Epithelial cell of proximal tubule (primary cell): ENCODE data around the gene XRRA1. TPM values are rescaled to one million over a fixed set of nuclear protein-coding genes. Genes with fewer than 3 reads are reported as not detected.

Experiments used
- DNase-seq: peaks from one replicate; pipeline ENCODE4 v3.0.0-alpha.2; 2011; ENCODE audit warnings: low read depth
- H3K4me3 ChIP-seq: 2 replicates; pipeline ENCODE4 v1.5.1; 2011; ENCODE audit warnings: low read depth, mild to moderate bottlenecking, low read length
- total RNA-seq: library from RNA; depleted of rRNA; stranded (reverse); fragments of >200 nt; gene quantifications from 2 replicates; pipeline ENCODE4 v1.2.3, GENCODE V29; 2015
- TF ChIP-seq, protein P1 (sequence below): conservative IDR thresholded peaks from 2 replicates; pipeline ENCODE4 v1.5.1; 2012; ENCODE audit warnings: low read depth, mild to moderate bottlenecking, low read length

XRRA1 gene
- total RNA-seq, 1 donor from 2014 or later, result 5.1 TPM

DNA sequence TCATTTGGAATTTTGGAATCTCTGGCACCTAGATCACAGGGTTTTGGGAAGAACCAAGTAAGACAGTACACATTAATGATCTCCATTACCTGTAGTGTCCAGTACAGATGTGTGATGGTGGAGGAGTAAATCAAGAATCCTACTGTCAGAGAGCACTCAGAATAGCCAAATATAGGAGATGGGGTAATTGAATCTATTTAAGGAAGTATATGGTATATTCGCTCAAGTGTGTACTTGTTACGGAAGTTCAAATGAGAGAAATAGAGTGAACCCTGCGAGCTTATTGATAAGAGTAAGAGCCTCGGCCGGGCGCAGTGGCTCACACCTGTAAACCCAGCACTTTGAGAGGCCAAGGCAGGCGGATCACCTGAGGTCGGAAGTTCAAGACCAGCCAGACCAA, 2.3 kb upstream of the XRRA1 start:
- no peak overlapping the region for H3K4me3 ChIP-seq
- DNase-seq, result no peak
- TF ChIP-seq, protein P1, sequence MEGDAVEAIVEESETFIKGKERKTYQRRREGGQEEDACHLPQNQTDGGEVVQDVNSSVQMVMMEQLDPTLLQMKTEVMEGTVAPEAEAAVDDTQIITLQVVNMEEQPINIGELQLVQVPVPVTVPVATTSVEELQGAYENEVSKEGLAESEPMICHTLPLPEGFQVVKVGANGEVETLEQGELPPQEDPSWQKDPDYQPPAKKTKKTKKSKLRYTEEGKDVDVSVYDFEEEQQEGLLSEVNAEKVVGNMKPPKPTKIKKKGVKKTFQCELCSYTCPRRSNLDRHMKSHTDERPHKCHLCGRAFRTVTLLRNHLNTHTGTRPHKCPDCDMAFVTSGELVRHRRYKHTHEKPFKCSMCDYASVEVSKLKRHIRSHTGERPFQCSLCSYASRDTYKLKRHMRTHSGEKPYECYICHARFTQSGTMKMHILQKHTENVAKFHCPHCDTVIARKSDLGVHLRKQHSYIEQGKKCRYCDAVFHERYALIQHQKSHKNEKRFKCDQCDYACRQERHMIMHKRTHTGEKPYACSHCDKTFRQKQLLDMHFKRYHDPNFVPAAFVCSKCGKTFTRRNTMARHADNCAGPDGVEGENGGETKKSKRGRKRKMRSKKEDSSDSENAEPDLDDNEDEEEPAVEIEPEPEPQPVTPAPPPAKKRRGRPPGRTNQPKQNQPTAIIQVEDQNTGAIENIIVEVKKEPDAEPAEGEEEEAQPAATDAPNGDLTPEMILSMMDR, result no peak

DNA sequence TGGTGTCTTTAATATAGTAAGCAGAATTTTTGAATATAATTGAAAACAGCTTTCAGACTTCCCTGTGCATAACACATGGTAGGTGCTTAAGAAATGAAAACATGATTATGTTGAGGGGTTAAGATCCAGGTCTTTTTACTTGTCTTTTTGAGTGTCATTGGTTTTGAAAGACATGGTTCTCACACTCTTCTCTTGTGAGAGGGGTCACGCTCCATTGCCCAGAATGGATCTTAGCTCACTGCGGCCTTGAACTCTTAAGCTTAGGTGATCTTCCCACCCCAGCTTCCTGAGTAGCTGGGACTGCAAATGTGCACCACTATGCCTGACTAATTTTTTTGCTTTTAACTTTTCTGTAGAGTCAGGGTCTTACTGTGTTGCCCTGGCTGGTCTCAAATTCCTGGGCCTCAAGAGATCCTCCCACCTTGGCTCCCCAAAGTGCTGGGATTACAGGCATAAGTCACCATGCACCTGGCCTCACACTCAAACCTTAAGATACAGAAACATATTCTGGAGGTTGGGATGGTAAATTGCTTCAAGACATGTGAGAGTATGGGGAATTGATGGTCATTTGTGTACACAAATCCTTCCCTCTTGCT, 1.6 kb upstream of the XRRA1 start:
- H3K4me3 ChIP-seq, result peak overlapping the region; percentile 99
- TF ChIP-seq, protein P1, result no peak
- DNase-seq, result no peak

DNA sequence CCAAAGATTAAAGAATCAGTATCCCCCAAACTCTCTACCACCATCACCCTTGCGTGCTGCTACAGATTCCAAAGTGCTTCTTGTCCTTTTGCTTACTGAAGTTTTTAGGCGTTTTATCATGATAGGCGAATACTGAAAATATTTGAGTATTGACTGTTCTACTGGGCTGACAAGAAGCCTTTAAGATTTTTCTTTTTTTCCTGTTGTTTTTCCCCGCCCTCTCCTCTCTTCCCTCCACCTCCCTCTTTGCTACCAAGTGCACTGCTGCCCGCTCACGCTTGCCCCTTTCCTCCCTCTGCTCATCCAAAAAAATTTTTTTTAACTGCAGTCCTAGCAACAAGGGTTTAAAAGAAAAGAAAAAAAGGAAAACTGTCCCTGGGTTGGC, 854 bp upstream of the XRRA1 start:
- TF ChIP-seq, protein P1, result no peak
- peak overlapping the region; percentile 99 for H3K4me3 ChIP-seq
- DNase-seq, result no peak

DNA sequence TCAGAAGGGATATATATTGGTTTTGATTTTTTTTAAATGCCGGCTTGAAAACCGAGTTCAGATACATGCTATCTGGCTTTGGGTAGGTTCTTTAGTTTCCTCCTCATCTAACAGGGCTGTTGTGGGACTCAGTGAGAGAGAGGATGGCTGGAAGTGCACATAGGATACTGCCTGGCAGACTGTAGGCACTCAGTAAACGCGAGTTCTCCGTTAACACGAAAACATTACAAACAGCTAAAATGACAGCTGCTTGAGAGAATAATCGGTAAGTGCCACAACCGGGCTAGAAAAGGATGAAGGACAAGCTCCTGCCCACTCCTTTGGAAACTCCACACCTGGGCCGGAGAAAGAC, 369 bp downstream of the XRRA1 start:
- no peak for DNase-seq
- peak overlapping the region; percentile 99 for H3K4me3 ChIP-seq
- TF ChIP-seq, protein P1, result no peak

DNA sequence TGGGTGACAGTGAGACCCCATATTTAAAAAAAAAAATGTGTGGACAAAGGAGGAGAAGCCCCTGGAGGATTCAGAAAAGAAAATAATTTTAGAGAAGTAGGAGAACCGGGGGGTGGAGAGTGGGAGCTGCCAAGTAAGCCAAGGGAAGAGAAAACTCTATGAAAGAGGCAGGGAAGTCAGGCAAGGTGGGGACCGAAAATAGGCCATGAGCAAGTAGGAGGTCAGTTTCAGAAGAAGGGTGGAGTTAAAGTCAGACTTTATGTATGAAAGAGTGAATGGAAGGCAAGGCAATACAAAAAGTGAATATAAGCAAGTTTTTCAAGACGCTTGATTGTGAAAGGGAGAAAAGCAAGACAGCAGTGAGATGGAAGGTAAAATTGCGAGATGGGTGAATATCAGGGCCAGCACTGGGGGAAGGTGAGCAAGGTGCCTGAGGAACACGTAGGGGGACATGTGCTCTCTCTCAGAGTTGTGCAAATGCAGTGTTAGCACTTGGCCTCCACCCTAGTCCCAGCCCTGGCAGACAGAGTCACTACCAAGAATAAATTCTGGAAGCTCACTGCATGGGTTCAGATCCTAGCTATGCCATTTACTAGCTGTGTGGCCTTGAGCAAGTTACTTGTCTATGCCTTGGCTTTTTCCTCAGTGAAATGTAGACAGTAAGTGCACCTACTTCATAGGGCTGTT, 6.7 kb downstream of the XRRA1 start:
- TF ChIP-seq, protein P1, result no peak
- no peak for DNase-seq
- H3K4me3 ChIP-seq, result no peak overlapping the region

DNA sequence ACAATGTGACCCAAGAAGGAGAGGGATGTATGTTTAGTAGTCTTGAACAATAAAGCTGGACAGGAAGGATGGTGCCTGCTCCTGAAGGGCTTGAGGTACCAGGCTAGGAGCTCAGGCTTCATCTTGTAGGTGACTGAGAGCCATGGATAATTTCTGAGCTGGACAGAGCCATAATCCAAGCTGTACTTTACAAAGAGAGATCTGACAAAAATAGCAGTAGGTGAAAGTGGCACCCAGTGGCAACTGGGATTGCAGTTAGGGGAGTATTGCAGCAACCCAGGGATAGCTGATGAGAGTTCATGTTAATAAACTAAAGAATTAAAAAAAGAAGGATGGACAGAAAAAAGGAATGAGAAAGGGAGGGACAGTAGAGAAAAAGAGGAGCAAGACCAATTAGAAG, 7.4 kb downstream of the XRRA1 start:
- TF ChIP-seq, protein P1, result no peak
- no peak for DNase-seq
- no peak overlapping the region for H3K4me3 ChIP-seq
